ENCODE results near the gene CHEK2.
A peak's percentile ranks its signal among the peaks of the same experiment; 100 is the strongest.
"Not testable (repeated sequence)": the region's sequence is repeated elsewhere in the genome, so short reads cannot be mapped to it uniquely, and the experiment has no call there.

CHEK2 gene

GRCh38 chr22:28710107-28710506 lies 31.5 kb downstream of the CHEK2 start:
- DNase-seq (ENCODE audit: low spot score in 2 of 2) (no peak), ATAC-seq (replicated peaks; ENCODE audit: extremely low read depth, poor library complexity, severe bottlenecking) (no peak)
- no peaks in the 10 kb centered on the region for H3K9me3 Mint-ChIP-seq
- H3K4me3 Mint-ChIP-seq = no peak overlapping the region
- H3K4me1 Mint-ChIP-seq = peaks cover 12% of the 10 kb centered on the region
- H3K27ac Mint-ChIP-seq (ENCODE audit: low read depth) = no peak overlapping the region
- peaks cover 1% of the 10 kb centered on the region for H3K36me3 Mint-ChIP-seq (ENCODE audit: insufficient read depth)
- no peaks in the 10 kb centered on the region for H3K27me3 Mint-ChIP-seq

DNA sequence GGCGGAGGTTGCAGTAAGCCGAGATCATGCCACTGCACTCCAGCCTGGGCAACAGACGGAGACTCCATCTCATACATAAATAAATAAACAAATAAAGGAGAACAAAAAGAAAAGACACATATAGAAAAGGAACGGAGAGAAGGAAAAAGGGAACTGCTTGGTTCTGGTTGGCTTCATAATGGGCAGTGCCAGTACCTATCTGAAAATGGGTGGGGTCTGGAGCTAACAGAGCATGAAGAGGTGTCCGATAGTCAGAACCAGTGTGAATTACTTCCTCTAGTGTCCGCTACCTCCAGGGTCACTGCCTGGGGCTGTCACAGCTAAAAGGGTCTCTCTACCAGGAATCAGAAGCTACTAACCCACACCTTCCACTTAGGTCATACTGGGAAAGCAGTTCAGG lies 34.8 kb downstream of the CHEK2 start:
- H3K9me3 Mint-ChIP-seq = no peaks in the 10 kb centered on the region
- no peak overlapping the region for H3K4me3 Mint-ChIP-seq
- H3K27ac Mint-ChIP-seq (ENCODE audit: low read depth) = no peak overlapping the region
- no peaks in the 10 kb centered on the region for H3K27me3 Mint-ChIP-seq
- H3K36me3 Mint-ChIP-seq (ENCODE audit: insufficient read depth) = peaks cover 5% of the 10 kb centered on the region
- DNase-seq (ENCODE audit: low spot score in 2 of 2) (no peak), ATAC-seq (replicated peaks; ENCODE audit: extremely low read depth, poor library complexity, severe bottlenecking) (no peak)
- no peaks in the 10 kb centered on the region for H3K4me1 Mint-ChIP-seq

DNA sequence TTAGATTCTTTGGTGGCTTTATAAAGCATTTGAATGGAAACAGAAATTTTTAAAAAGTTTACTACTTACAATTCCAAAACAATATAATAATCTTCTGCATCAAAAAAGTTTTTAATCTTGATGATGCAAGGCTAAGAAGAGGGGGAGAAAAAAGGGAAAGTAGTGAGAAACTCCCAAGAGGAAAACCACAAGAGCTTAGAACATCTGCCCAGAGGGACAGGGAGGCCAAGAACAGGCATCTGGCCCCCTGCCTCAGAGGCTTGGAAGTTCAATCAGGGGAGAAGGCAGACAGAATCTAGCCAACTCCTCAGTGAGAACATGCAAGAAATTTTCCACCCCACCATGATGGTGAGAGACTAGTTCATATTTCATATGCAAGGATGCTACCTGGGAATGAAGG lies 38.2 kb downstream of the CHEK2 start:
- DNase-seq (ENCODE audit: low spot score in 2 of 2) = no peak
- Mint-ChIP-seq H3K27me3 (no peaks in the 10 kb centered on the region), H3K9me3 (no peaks in the 10 kb centered on the region), H3K4me1 (no peaks in the 10 kb centered on the region), H3K27ac (ENCODE audit: low read depth) (no peak overlapping the region), H3K4me3 (no peak overlapping the region), H3K36me3 (ENCODE audit: insufficient read depth) (peaks cover 4% of the 10 kb centered on the region)
- ATAC-seq (replicated peaks; ENCODE audit: extremely low read depth, poor library complexity, severe bottlenecking) = no peak

DNA sequence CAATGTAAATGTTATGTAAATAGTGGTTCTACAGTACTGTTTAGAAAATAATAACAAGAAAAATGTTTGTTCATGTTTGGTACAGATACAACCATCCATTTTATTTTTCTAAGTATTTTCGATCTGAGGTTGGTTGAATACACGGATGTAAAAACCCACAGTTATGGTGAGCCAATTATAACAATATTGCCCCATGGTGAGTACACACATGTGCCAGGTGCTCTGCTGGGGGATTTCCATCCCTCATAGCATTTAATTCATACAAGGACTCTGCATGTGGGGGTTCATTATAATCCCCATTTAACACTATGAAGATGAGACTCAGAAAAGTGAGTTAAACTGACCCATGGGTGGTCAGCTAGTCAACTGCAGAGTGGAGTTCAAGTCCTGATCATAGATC lies 38.7 kb downstream of the CHEK2 start:
- no peak for ATAC-seq (replicated peaks; ENCODE audit: extremely low read depth, poor library complexity, severe bottlenecking)
- no peak overlapping the region for H3K27ac Mint-ChIP-seq (ENCODE audit: low read depth)
- H3K4me1 Mint-ChIP-seq = no peaks in the 10 kb centered on the region
- H3K27me3 Mint-ChIP-seq = no peaks in the 10 kb centered on the region
- H3K36me3 Mint-ChIP-seq (ENCODE audit: insufficient read depth) = peaks cover 4% of the 10 kb centered on the region
- H3K4me3 Mint-ChIP-seq = no peak overlapping the region
- DNase-seq (ENCODE audit: low spot score in 2 of 2) = no peak
- H3K9me3 Mint-ChIP-seq = no peaks in the 10 kb centered on the region

GRCh38 chr22:28693041-28693760 lies 48.4 kb downstream of the CHEK2 start:
- H3K4me3 Mint-ChIP-seq; H3K36me3 Mint-ChIP-seq (ENCODE audit: insufficient read depth); DNase-seq (ENCODE audit: low spot score in 2 of 2); H3K27me3 Mint-ChIP-seq; H3K27ac Mint-ChIP-seq (ENCODE audit: low read depth); H3K9me3 Mint-ChIP-seq; H3K4me1 Mint-ChIP-seq; ATAC-seq (replicated peaks; ENCODE audit: extremely low read depth, poor library complexity, severe bottlenecking): not testable (repeated sequence)

DNA sequence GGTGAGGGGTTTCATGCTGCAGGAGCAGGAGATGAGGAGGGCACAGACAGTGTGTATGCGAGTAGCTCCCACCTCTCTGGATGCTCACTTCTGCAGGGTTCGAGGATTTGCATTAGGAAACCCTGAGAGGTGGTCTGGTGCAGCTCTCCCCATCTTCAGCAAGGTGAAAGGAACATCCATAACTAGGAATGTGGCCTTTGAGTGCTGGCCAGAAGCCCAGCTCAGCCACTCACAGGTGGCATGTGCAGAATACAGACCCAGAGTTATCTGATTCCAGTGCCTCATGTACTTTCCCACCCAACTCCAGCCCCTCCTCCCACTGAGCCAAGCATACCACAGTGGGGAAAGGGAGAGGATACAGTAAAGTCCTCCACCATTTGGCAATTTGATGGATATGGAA lies 51.8 kb downstream of the CHEK2 start:
- H3K4me3 Mint-ChIP-seq; H3K27me3 Mint-ChIP-seq; DNase-seq (ENCODE audit: low spot score in 2 of 2); H3K27ac Mint-ChIP-seq (ENCODE audit: low read depth); ATAC-seq (replicated peaks; ENCODE audit: extremely low read depth, poor library complexity, severe bottlenecking); H3K4me1 Mint-ChIP-seq; H3K36me3 Mint-ChIP-seq (ENCODE audit: insufficient read depth); H3K9me3 Mint-ChIP-seq: not testable (repeated sequence)

- H3K27me3 Mint-ChIP-seq = peaks cover 38% of the 10 kb centered on the region
- H3K36me3 Mint-ChIP-seq (ENCODE audit: insufficient read depth); ATAC-seq (replicated peaks; ENCODE audit: extremely low read depth, poor library complexity, severe bottlenecking); DNase-seq (ENCODE audit: low spot score in 2 of 2); H3K4me3 Mint-ChIP-seq; H3K9me3 Mint-ChIP-seq; H3K27ac Mint-ChIP-seq (ENCODE audit: low read depth): not testable (repeated sequence)
- peaks cover 15% of the 10 kb centered on the region for H3K4me1 Mint-ChIP-seq
Observed at GRCh38 chr22:28682966-28683365, 58.7 kb downstream of the CHEK2 start.

DNA sequence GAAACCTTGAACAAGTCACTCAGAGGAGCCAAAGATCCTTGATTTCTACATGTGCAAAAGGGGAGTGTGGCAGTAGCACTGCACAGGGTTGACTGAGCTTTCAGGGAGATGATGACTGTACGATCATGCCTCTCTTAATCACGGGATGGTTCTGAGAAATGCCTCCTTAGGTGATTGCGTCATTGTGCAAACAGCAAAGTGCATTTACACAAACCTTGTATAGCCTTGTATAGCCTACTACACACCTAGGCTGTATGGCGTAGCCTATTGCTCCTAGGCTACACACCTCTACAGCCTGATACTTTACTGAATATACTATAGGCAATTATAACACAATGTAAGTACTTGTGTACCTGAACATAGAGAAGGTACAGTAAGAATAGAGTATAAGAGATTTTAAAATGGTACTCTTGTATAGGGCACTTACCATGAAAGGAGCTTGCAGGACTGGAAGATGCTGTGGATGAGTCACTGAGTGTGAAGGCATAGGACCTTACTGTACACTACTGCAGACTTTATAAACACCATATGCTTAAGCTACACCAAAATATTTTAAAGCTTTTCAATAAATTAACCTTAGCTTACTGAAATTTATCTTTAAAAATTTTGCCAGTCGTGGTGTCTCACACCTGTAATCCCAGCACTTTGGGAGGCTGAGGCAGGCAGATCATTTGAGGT lies 60.7 kb downstream of the CHEK2 start:
- ATAC-seq (replicated peaks; ENCODE audit: extremely low read depth, poor library complexity, severe bottlenecking); H3K9me3 Mint-ChIP-seq; H3K36me3 Mint-ChIP-seq (ENCODE audit: insufficient read depth); DNase-seq (ENCODE audit: low spot score in 2 of 2); H3K27ac Mint-ChIP-seq (ENCODE audit: low read depth): not testable (repeated sequence)
- H3K4me1 Mint-ChIP-seq = peaks cover 15% of the 10 kb centered on the region
- peak overlapping the region; percentile 86 for H3K4me3 Mint-ChIP-seq
- peaks cover 44% of the 10 kb centered on the region for H3K27me3 Mint-ChIP-seq

DNA sequence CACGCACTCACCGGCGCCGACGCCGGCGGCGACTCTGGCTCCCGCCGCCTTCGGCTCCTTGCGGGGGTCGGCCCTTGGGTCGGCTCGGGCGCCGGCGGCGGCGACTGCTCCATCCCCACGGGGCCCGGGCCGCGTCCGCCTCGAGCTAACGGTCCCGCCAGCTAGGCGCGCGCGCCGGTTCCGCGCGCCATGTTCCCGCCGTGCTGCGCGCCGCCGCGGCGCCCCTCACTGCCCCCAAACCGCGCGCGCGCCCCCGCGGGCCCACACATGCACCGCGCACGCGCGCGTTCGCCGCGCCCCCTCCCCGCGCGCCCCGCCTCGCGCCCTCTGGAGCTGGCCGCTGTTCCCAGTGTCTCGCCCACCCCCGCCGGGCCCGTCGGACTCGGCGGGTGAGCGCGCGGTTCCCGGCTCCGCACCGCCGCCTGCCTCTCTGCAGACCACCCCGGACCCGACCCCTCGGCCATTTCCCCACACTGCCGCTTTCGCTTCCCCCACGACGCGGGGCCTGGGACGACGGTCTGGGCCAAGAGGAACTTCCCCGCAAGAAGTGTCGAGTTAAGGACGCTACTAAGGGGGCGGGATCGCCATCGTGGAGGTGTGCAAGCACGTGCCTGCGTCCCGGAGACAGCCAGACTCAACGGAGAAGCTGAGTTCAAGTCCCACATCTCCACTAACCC lies 61.9 kb downstream of the CHEK2 start, which contains the start of gene TTC28:
TSS of gene TTC28 (minus strand) at position 230 of the 677 bp plus-strand sequence. CDS start at position 113, 117 bp downstream.
- Mint-ChIP-seq H3K4me3 (peak within 1 kb of the TSS; percentile 86), H3K4me1 (peaks cover 22% of the 10 kb centered on the region), H3K27me3 (peaks cover 56% of the 10 kb centered on the region)
- not testable (repeated sequence) for ATAC-seq (replicated peaks; ENCODE audit: extremely low read depth, poor library complexity, severe bottlenecking); H3K9me3 Mint-ChIP-seq; H3K27ac Mint-ChIP-seq (ENCODE audit: low read depth); H3K36me3 Mint-ChIP-seq (ENCODE audit: insufficient read depth)
- DNase-seq (ENCODE audit: low spot score in 2 of 2) = peak in 1 of 2 donors; percentile 16

DNA sequence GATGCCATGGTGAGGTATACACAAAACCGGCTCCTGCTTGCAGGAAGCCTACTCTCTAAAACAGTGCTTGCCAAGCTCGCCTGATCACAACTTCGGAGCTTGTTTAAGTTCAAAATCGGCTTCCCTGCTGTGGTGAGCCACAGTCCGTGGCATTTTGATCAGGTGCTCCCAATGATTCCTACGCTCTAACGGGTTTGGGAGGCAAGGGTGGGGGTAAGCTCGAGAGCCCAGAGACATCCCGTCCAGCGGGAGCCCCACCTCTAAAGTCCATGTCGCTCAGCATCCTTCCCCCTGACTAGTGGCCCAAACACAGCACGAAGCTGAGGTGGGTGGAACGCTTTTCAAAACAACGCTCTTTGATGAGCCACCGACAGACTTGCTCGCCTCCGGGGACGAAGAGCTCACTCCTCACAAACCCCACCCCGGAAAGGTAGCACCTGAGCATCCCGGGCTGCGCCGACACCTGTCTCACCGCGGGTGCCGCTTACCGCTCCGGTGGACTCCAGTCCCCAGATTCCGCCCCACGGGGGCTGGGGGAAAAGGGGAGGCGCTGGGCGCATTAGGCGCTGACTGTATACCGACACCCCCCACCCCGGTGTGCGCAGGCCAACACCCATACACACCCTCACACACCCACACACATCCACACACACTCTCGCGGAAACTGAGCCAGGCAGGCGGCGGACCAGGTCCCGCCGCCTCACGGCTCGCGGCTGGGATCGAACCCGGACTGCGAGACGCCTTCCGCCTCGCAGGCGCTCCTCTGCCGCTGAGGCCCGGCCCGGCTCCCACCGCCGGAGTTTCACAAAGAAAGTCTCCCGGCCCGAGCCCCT lies 62.6 kb downstream of the CHEK2 start:
- H3K9me3 Mint-ChIP-seq; H3K27ac Mint-ChIP-seq (ENCODE audit: low read depth); ATAC-seq (replicated peaks; ENCODE audit: extremely low read depth, poor library complexity, severe bottlenecking); H3K36me3 Mint-ChIP-seq (ENCODE audit: insufficient read depth); DNase-seq (ENCODE audit: low spot score in 2 of 2): not testable (repeated sequence)
- H3K4me3 Mint-ChIP-seq = peak overlapping the region; percentile 62
- H3K27me3 Mint-ChIP-seq = peaks cover 64% of the 10 kb centered on the region
- peaks cover 28% of the 10 kb centered on the region for H3K4me1 Mint-ChIP-seq

GRCh38 chr22:28678170-28678569 lies 63.5 kb downstream of the CHEK2 start:
- ATAC-seq (replicated peaks; ENCODE audit: extremely low read depth, poor library complexity, severe bottlenecking); H3K27ac Mint-ChIP-seq (ENCODE audit: low read depth); DNase-seq (ENCODE audit: low spot score in 2 of 2); H3K9me3 Mint-ChIP-seq; H3K4me3 Mint-ChIP-seq: not testable (repeated sequence)
- Mint-ChIP-seq H3K4me1 (peaks cover 35% of the 10 kb centered on the region), H3K27me3 (peaks cover 72% of the 10 kb centered on the region), H3K36me3 (ENCODE audit: insufficient read depth) (peaks cover 10% of the 10 kb centered on the region)

DNA sequence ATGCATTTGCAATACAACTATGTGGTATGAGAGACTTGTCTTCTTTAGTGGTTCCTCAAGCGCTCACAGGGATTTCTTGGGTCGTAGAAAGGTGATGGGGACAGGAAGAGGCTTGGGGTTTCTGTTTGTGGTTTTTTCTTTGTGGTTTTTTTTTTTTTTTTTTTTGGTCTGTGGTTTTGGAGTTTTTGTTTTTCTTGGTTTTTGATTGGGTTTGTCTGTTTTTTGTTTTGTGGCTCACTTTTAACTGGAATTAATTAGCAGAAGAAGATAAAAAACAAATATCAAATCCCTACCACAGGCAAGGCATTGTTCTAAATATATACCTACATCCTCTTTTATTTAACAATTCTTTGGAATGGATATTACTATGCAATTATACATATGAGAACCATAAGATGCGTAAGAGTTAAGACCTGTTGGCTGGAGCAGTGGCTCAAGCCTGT lies 67.5 kb downstream of the CHEK2 start:
- H3K4me1 Mint-ChIP-seq = peaks cover 32% of the 10 kb centered on the region
- H3K36me3 Mint-ChIP-seq (ENCODE audit: insufficient read depth) = peaks cover 9% of the 10 kb centered on the region
- ATAC-seq (replicated peaks; ENCODE audit: extremely low read depth, poor library complexity, severe bottlenecking) (peak; percentile 96), DNase-seq (ENCODE audit: low spot score in 2 of 2) (peak in 1 of 2 donors; percentile 37)
- peak overlapping the region; percentile 100 for H3K27ac Mint-ChIP-seq (ENCODE audit: low read depth)
- H3K4me3 Mint-ChIP-seq = peak overlapping the region; percentile 79
- H3K27me3 Mint-ChIP-seq = peaks cover 67% of the 10 kb centered on the region
- peaks cover 6% of the 10 kb centered on the region for H3K9me3 Mint-ChIP-seq
